NT2/D1 (cell line): ENCODE data around the gene PRRG2.
A peak's percentile ranks its signal among the peaks of the same experiment; 100 is the strongest.

ENCODE experiments used
- DNase-seq: peaks from one replicate; pipeline ENCODE4 v3.0.0-alpha.2; 2011; ENCODE audit warnings: low read depth, low spot score
- H3K27me3 ChIP-seq: 2 replicates; pipeline ENCODE4 v1.6.0; 2011; ENCODE audit warnings: mild to moderate bottlenecking; ENCODE audit not compliant: insufficient read length, insufficient read depth
- H3K36me3 ChIP-seq: 2 replicates; pipeline ENCODE4 v1.6.1; 2011; ENCODE audit warnings: mild to moderate bottlenecking, low read length, mixed read lengths; ENCODE audit not compliant: insufficient read depth, insufficient read length
- H3K4me1 ChIP-seq: 2 replicates; pipeline ENCODE4 v1.5.1; 2011; ENCODE audit not compliant: insufficient read depth, insufficient read length
- H3K4me3 ChIP-seq: 2 replicates; pipeline ENCODE4 v1.5.1; 2011; ENCODE audit warnings: low read depth; ENCODE audit not compliant: insufficient read length
- H3K9ac ChIP-seq: 2 replicates; pipeline ENCODE4 v1.6.0; 2011; ENCODE audit warnings: low read depth; ENCODE audit not compliant: insufficient read length
- H3K9me3 ChIP-seq: 2 replicates; pipeline ENCODE4 v1.5.1; 2011; ENCODE audit warnings: mild to moderate bottlenecking, low read length; ENCODE audit not compliant: insufficient read depth
- SUZ12 ChIP-seq: IDR thresholded peaks from 2 replicates; pipeline ENCODE4 v1.6.1; 2011; ENCODE audit not compliant: insufficient read length, insufficient read depth; ENCODE audit errors: extremely low read depth
- YY1 ChIP-seq: IDR thresholded peaks from 2 replicates; pipeline ENCODE4 v1.6.1; 2011; ENCODE audit not compliant: insufficient read length, insufficient read depth
- ZNF274 ChIP-seq: IDR thresholded peaks from 2 replicates; pipeline ENCODE4 v1.6.1; 2011; ENCODE audit warnings: mild to moderate bottlenecking, low read depth, low read length

Gene PRRG2

DNA sequence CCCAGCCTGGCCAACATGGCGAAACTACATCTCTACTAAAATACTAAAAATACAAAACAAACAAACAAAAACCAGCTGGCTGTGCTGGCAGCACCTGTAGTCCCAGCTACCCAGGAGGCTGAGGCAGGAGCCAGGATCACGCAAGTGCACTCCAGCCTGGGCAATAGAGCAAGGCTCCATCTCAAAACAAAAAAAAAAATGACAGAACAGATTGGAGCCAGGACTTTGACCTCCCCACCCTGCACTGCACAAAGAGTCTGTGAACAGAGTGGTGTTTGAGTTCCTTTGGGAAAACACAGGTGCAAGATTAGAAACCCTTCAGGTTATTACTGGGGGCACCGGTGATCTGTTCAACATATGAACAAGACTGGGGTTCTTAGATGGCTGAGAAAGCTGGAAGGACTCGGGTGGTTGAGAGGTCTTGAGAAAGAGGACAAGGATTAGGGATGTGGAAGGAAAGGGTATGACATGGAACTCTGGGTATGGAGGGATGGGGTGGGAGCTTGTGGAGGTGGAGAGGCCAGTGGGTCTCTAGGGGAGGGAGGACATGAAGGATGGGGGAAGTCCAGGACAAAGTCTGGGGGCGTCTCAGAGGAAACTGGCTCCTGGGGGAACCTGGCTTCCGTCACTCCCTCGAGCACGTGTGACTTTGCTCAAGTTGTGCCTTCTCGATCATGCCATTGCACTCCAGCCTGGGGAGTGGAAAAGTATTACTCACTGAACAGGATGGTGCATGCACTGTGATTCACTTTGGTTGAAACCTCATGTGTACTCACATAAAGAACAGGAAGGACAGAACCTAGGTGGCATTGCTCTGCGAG lies 27.5 kb upstream of the PRRG2 start:
- H3K9me3 ChIP-seq, result no peaks in the 10 kb centered on the region
- DNase-seq, result no peak
- no peak overlapping the region for H3K9ac ChIP-seq
- no peak overlapping the region for H3K4me3 ChIP-seq
- H3K36me3 ChIP-seq, result peaks cover 53% of the 10 kb centered on the region
- no peaks in the 10 kb centered on the region for H3K27me3 ChIP-seq
- no peak for TF ChIP-seq ZNF274
- TF ChIP-seq SUZ12, result no peak
- no peak for TF ChIP-seq YY1
- peaks cover 16% of the 10 kb centered on the region for H3K4me1 ChIP-seq

DNA sequence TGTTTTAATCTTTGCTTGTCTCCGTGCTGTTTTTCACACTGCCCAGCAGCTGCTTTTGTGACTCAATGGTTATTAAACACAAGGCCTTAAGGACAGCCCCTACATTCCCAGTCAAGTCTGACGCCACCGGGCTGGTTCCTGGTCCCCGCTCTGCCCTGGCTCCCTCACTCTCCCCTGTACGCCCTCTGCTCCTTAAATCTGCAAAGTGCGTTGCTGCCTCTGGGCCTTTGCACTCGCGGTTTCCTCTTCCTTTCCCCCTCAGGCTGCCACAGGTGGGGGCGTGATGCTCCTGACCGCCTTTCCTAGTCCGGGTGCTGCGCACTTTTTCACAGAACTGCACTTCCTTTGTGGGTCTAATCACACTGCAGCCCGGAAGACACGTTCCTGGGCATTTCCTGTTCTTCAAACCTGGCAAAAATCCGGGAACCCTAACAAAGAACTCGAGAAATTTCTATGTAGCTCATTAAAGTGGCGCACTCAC lies 26.4 kb upstream of the PRRG2 start:
- no peak for TF ChIP-seq SUZ12
- TF ChIP-seq YY1, result no peak
- no peak for TF ChIP-seq ZNF274
- no peak for DNase-seq
- peaks cover 16% of the 10 kb centered on the region for H3K4me1 ChIP-seq
- no peaks in the 10 kb centered on the region for H3K9me3 ChIP-seq
- H3K4me3 ChIP-seq, result no peak overlapping the region
- H3K9ac ChIP-seq, result no peak overlapping the region
- peaks cover 63% of the 10 kb centered on the region for H3K36me3 ChIP-seq
- H3K27me3 ChIP-seq, result no peaks in the 10 kb centered on the region

DNA sequence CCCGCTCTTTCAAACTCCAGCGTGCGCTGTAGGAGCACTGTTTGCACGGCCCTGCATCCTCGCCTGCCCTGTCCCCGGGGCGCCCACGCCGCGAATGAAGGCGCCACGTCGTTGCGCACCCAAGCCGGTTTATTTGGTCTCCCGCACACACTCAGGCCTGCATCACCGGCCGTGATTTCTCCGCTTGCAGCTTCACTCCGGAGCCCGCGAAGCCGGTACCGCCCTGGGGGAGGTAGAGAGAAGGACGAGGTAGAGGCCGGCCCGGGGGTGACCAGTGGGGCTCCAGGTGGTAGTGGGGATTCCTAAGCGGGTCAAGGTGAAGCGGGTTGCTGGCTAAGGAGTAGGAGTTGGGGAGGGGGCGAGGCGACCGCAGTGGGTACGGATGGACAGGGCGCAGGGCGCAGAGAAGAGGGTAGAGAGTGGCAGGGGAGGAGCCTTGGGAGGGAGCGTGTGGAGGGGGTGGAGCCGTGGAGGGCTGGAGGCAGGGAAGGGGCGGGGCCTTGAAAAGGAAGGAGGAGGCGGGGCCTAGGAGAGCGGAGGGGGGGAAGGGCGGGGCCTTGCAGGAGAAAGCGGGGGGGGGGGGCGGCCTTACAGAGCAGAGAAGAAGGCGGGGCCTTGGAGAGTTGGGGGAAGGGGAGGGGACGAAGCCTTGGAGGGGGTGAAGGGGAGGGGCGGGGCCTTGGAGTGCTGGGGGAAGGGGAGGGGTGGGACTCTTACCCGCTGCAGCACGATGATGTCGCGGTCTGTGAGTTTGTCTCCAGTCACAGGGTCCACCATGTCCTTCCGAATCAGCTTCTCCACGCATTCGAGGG lies 25.3 kb upstream of the PRRG2 start:
- H3K4me3 ChIP-seq, result no peak overlapping the region
- H3K4me1 ChIP-seq, result peaks cover 26% of the 10 kb centered on the region
- TF ChIP-seq ZNF274 (no peak), SUZ12 (no peak), YY1 (no peak)
- peaks cover 66% of the 10 kb centered on the region for H3K36me3 ChIP-seq
- H3K9me3 ChIP-seq, result no peaks in the 10 kb centered on the region
- DNase-seq, result peak; percentile 77
- peak overlapping the region; percentile 37 for H3K9ac ChIP-seq
- H3K27me3 ChIP-seq, result no peaks in the 10 kb centered on the region

DNA sequence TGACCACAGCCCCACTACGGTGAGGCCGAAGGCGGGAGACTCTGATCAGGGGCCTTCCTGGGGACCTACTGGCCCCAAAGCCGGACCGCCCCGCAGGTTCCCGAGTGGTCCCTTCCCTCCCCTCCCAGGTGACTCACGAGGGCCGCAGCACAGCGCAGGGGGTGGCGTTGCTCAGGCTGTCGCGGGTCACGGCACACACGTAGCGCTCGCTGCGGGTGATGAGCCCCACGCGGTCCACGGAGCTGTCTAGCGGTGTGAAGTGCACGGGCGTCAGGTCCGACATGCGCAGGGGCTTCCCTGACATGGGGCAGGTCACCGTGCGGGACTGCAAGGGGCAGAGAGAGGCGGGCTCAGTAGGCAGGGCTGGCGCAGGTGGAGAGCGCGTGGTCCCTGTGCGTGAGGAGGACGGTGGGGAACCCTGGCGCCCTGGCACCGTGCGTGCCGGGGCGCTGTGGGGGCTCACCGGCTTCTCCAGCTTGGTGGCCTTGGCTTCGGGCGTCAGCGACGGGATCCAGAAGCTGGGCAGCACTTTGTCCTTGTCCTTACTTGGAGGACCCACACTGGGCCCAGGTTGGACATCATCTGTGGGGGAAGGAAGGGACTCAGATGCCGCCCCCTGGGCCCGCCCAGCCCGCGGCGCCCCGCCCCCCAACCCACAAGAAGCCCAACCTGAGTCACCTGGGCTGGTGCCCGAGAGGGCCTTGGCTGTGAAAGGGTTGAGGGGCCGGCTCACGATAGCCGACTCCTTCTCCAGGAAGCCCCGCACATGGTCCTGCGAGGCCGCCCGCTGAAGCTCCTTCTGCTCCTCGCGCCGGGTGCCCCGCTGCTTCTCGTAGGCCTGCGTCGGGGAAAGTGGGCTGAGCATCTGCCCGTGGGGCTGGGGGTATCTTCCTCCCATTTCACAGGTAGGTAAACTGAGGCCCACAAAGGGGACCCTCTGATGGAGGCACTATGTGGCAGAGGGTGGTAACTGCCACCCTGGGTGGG lies 24.4 kb upstream of the PRRG2 start:
- DNase-seq, result no peak
- peaks cover 29% of the 10 kb centered on the region for H3K4me1 ChIP-seq
- TF ChIP-seq ZNF274 (no peak), YY1 (no peak), SUZ12 (no peak)
- H3K4me3 ChIP-seq, result no peak overlapping the region
- no peaks in the 10 kb centered on the region for H3K9me3 ChIP-seq
- H3K27me3 ChIP-seq, result no peaks in the 10 kb centered on the region
- peak overlapping the region; percentile 37 for H3K9ac ChIP-seq
- H3K36me3 ChIP-seq, result peaks cover 66% of the 10 kb centered on the region

DNA sequence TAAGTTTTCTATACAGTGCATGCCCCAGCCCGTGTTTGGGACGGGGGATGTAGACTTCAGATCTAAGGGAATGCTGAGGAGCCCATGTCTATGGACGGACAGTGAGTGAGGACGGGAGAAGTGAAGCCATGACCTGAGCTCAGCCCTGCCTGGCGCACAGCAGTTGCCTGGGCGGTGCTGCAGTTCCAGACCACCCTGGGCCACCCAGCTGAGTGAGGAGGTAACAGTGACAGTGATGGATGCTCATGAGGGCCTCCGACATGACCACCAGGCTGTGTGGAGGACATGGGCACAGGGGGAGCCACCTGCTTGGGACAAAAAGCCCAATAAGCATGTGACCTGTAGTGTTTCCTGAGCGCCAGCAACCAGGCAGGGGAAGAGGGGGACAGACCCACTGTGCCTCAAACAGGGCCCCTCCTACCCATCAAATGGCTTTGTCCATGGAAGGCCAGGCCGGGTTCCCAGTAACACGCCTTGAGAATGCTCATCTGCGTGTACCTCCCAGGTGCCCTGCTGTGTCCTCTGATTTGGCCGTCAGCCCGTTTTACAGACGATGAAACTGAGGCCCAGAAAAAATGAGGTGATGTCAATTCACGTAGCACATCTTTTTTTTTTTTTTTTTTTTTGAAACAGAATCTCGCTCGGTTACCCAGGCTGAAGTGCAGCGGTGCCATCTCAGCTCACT lies 23.3 kb upstream of the PRRG2 start:
- Histone ChIP-seq H3K9ac (peak overlapping the region; percentile 21), H3K9me3 (no peaks in the 10 kb centered on the region), H3K4me3 (no peak overlapping the region), H3K27me3 (no peaks in the 10 kb centered on the region), H3K36me3 (peaks cover 63% of the 10 kb centered on the region), H3K4me1 (peaks cover 29% of the 10 kb centered on the region)
- DNase-seq, result no peak
- TF ChIP-seq SUZ12, result no peak
- TF ChIP-seq ZNF274, result no peak
- no peak for TF ChIP-seq YY1

DNA sequence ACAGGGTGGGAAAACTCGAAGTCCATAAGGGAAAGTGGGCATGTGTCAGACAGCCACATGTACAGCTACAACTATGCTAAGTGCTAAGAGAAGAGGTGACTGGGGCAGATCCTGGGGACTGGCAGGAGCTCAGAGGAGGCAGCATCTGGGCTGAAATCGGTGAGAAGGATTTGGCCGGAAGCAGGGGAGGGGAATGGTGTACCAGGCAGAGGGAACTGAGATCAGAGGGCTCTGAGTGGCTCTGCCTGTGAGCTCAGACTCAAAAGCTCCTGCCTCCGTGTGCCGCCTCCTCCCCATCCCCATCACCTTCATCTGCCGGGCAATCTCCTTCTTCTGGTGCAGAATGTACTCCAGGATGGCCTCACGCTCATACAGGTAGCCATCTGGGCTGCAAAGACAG lies 22.5 kb upstream of the PRRG2 start:
- no peak for DNase-seq
- TF ChIP-seq SUZ12 (no peak), YY1 (no peak), ZNF274 (no peak)
- no peaks in the 10 kb centered on the region for H3K27me3 ChIP-seq
- H3K36me3 ChIP-seq, result peaks cover 62% of the 10 kb centered on the region
- no peak overlapping the region for H3K9ac ChIP-seq
- no peak overlapping the region for H3K4me3 ChIP-seq
- no peaks in the 10 kb centered on the region for H3K9me3 ChIP-seq
- peaks cover 29% of the 10 kb centered on the region for H3K4me1 ChIP-seq
